Choroid plexus epithelial cell (primary cell): ENCODE measurements around the gene METAP2.
"Not testable (repeated sequence)": the region's sequence is repeated elsewhere in the genome, so short reads cannot be mapped to it uniquely, and the experiment has no call there.

ENCODE experiments used
- DNase-seq: peaks from one replicate; pipeline ENCODE4 v3.0.0-alpha.2; 2010; ENCODE audit warnings: low read depth
- H3K4me3 ChIP-seq: 2 replicates; pipeline ENCODE4 v1.5.1; 2011; ENCODE audit warnings: low read depth, mild to moderate bottlenecking, control low read depth, low read length, moderate library complexity
- CTCF ChIP-seq: conservative IDR thresholded peaks from 2 replicates; pipeline ENCODE4 v1.5.1; 2011; ENCODE audit warnings: low read depth, mild to moderate bottlenecking, control low read depth, inconsistent platforms, low read length, moderate library complexity

METAP2 gene

GRCh38 chr12:95458761-95459160 lies 15.2 kb upstream of the METAP2 start:
- DNase-seq = no peak
- TF ChIP-seq CTCF = no peak
- no peak overlapping the region for H3K4me3 ChIP-seq

GRCh38 chr12:95459310-95459709 lies 14.6 kb upstream of the METAP2 start:
- no peak for TF ChIP-seq CTCF
- DNase-seq = no peak

GRCh38 chr12:95460105-95460504 lies 13.8 kb upstream of the METAP2 start:
- H3K4me3 ChIP-seq = no peak overlapping the region
- no peak for TF ChIP-seq CTCF
- no peak for DNase-seq

More at GRCh38 chr12:95459310-95459709, 14.6 kb upstream of the METAP2 start:
- no peak overlapping the region for H3K4me3 ChIP-seq

- TF ChIP-seq CTCF = no peak
- no peak overlapping the region for H3K4me3 ChIP-seq
- no peak for DNase-seq
Measured at GRCh38 chr12:95460896-95461295, 13.1 kb upstream of the METAP2 start.

GRCh38 chr12:95462081-95462480 lies 11.9 kb upstream of the METAP2 start:
- no peak for DNase-seq
- no peak for TF ChIP-seq CTCF
- no peak overlapping the region for H3K4me3 ChIP-seq

- DNase-seq = no peak
- TF ChIP-seq CTCF = no peak
- H3K4me3 ChIP-seq = no peak overlapping the region
Measured at GRCh38 chr12:95462551-95462950, 11.4 kb upstream of the METAP2 start.

GRCh38 chr12:95463050-95463449 lies 10.9 kb upstream of the METAP2 start:
- TF ChIP-seq CTCF = no peak
- no peak for DNase-seq
- no peak overlapping the region for H3K4me3 ChIP-seq

GRCh38 chr12:95463776-95464175 lies 10.2 kb upstream of the METAP2 start:
- H3K4me3 ChIP-seq, DNase-seq: not testable (repeated sequence)
